Epithelial cell of proximal tubule (primary cell): ENCODE data around the gene TBC1D2. TPM values are rescaled to one million over a fixed set of nuclear protein-coding genes. Genes with fewer than 3 reads are reported as not detected.
"Not testable (repeated sequence)": the region's sequence is repeated elsewhere in the genome, so short reads cannot be mapped to it uniquely, and the experiment has no call there.

Experiments
- DNase-seq: peaks from one replicate; pipeline ENCODE4 v3.0.0-alpha.2; 2011; ENCODE audit warnings: low read depth
- H3K4me3 ChIP-seq: 2 replicates; pipeline ENCODE4 v1.5.1; 2011; ENCODE audit warnings: low read depth, mild to moderate bottlenecking, low read length
- CTCF ChIP-seq: conservative IDR thresholded peaks from 2 replicates; pipeline ENCODE4 v1.5.1; 2012; ENCODE audit warnings: low read depth, mild to moderate bottlenecking, low read length
- total RNA-seq: library from RNA; depleted of rRNA; stranded (reverse); fragments of >200 nt; gene quantifications from 2 replicates; pipeline ENCODE4 v1.2.3, GENCODE V29; 2015

The TBC1D2 gene
- total RNA-seq, 1 donor from 2014 or later = 17.2 TPM

- no peak overlapping the region for H3K4me3 ChIP-seq
- no peak for DNase-seq
- TF ChIP-seq CTCF = no peak
These were observed 30.0 kb upstream of the TBC1D2 start for GRCh38 chr9:98285446-98285845.

GRCh38 chr9:98284754-98285153, 29.3 kb upstream of the TBC1D2 start:
- no peak for DNase-seq
- TF ChIP-seq CTCF = no peak
- no peak overlapping the region for H3K4me3 ChIP-seq

GRCh38 chr9:98283143-98283542, 27.7 kb upstream of the TBC1D2 start:
- DNase-seq, H3K4me3 ChIP-seq: not testable (repeated sequence)

- no peak for TF ChIP-seq CTCF
- no peak overlapping the region for H3K4me3 ChIP-seq
- no peak for DNase-seq
These were observed 25.8 kb upstream of the TBC1D2 start for GRCh38 chr9:98281281-98281680.

GRCh38 chr9:98280574-98280973, 25.1 kb upstream of the TBC1D2 start:
- no peak overlapping the region for H3K4me3 ChIP-seq
- no peak for DNase-seq
- no peak for TF ChIP-seq CTCF

- no peak for TF ChIP-seq CTCF
- no peak for DNase-seq
- H3K4me3 ChIP-seq = no peak overlapping the region
These were observed 24.7 kb upstream of the TBC1D2 start for GRCh38 chr9:98280162-98280561.

GRCh38 chr9:98276907-98277469, 21.5 kb upstream of the TBC1D2 start:
- no peak overlapping the region for H3K4me3 ChIP-seq
- no peak for TF ChIP-seq CTCF
- DNase-seq = no peak
